Trophoblast cell (in vitro differentiated cells and primary cell): ENCODE results near the gene RAB36.
A peak's percentile ranks its signal among the peaks of the same experiment; 100 is the strongest.

ENCODE experiments used
- DNase-seq, 2 donors: peaks; one replicate each; pipeline ENCODE4 v3.0.0-alpha.2; 2016
- H2AFZ ChIP-seq: 2 replicates; pipeline ENCODE4 v1.6.1; 2013; ENCODE audit warnings: low read length, moderate library complexity, mild to moderate bottlenecking; ENCODE audit not compliant: insufficient read depth, poor library complexity
- H2AK5ac ChIP-seq: 2 replicates; pipeline ENCODE4 v1.6.1; 2013; ENCODE audit warnings: mild to moderate bottlenecking, low read length
- H2BK120ac ChIP-seq: 2 replicates; pipeline ENCODE4 v1.6.1; 2013; ENCODE audit warnings: low read length, mild to moderate bottlenecking, moderate library complexity; ENCODE audit not compliant: insufficient read depth, poor library complexity
- H2BK12ac ChIP-seq: 2 replicates; pipeline ENCODE4 v1.6.1; 2013; ENCODE audit warnings: mild to moderate bottlenecking, low read length, moderate library complexity
- H2BK5ac ChIP-seq: 2 replicates; pipeline ENCODE4 v1.6.1; 2013; ENCODE audit warnings: low read length, low read depth, moderate library complexity, mild to moderate bottlenecking; ENCODE audit not compliant: poor library complexity
- H3K14ac ChIP-seq: 2 replicates; pipeline ENCODE4 v1.6.1; 2013; ENCODE audit warnings: mild to moderate bottlenecking, low read length
- H3K18ac ChIP-seq: 2 replicates; pipeline ENCODE4 v1.6.1; 2013; ENCODE audit warnings: mild to moderate bottlenecking, low read length
- H3K23ac ChIP-seq: 2 replicates; pipeline ENCODE4 v1.6.1; 2013; ENCODE audit warnings: low read length
- H3K27ac ChIP-seq: 2 replicates; pipeline ENCODE4 v1.5.1; 2013; ENCODE audit warnings: low read depth, mild to moderate bottlenecking, inconsistent platforms, low read length, moderate library complexity
- H3K27me3 ChIP-seq: 2 replicates; pipeline ENCODE4 v1.6.1; 2013; ENCODE audit warnings: inconsistent platforms, mild to moderate bottlenecking, low read length, moderate library complexity; ENCODE audit not compliant: insufficient read depth
- H3K36me3 ChIP-seq, 2 experiments: 1 replicate in 1 of 2; 2 replicates in 1 of 2; pipeline ENCODE4 v1.6.1; 2013; ENCODE audit warnings: low read length in 2 of 2, mild to moderate bottlenecking in 2 of 2, moderate library complexity in 1 of 2; ENCODE audit not compliant: insufficient read depth in 2 of 2, control insufficient read depth in 1 of 2
- H3K4ac ChIP-seq: 2 replicates; pipeline ENCODE4 v1.6.1; 2013; ENCODE audit warnings: low read depth, mild to moderate bottlenecking, low read length, moderate library complexity
- H3K4me1 ChIP-seq, 2 experiments: 1 replicate in 1 of 2; 2 replicates in 1 of 2; pipeline ENCODE4 v1.6.1; 2013; ENCODE audit warnings: low read length in 2 of 2, mild to moderate bottlenecking in 2 of 2, moderate library complexity in 1 of 2; ENCODE audit not compliant: insufficient read depth in 2 of 2, control insufficient read depth in 1 of 2
- H3K4me2 ChIP-seq: 2 replicates; pipeline ENCODE4 v1.6.1; 2013; ENCODE audit warnings: inconsistent platforms, mild to moderate bottlenecking, low read length, moderate library complexity
- H3K4me3 ChIP-seq: 2 replicates; pipeline ENCODE4 v1.5.1; 2013; ENCODE audit warnings: mild to moderate bottlenecking, low read depth, low read length, inconsistent platforms
- H3K79me1 ChIP-seq: one replicate; pipeline ENCODE4 v1.6.1; 2013; ENCODE audit warnings: low read length
- H3K79me2 ChIP-seq: 2 replicates; pipeline ENCODE4 v1.6.1; 2013; ENCODE audit warnings: low read length, mild to moderate bottlenecking; ENCODE audit not compliant: control insufficient read depth, insufficient read depth, poor library complexity
- H3K9ac ChIP-seq: 2 replicates; pipeline ENCODE4 v1.6.1; 2013; ENCODE audit warnings: mild to moderate bottlenecking, low read length
- H3K9me3 ChIP-seq: 2 replicates; pipeline ENCODE4 v1.6.1; 2013; ENCODE audit warnings: low read depth, mild to moderate bottlenecking, control low read depth, inconsistent platforms, low read length; ENCODE audit not compliant: insufficient read depth
- H4K12ac ChIP-seq: 2 replicates; pipeline ENCODE4 v1.6.1; 2013; ENCODE audit warnings: low read depth, mild to moderate bottlenecking, low read length, moderate library complexity
- H4K8ac ChIP-seq: 2 replicates; pipeline ENCODE4 v1.6.1; 2013; ENCODE audit warnings: low read depth, mild to moderate bottlenecking, low read length, moderate library complexity
- H4K91ac ChIP-seq: one replicate; pipeline ENCODE4 v1.6.1; 2013; ENCODE audit warnings: low read depth, mild to moderate bottlenecking, low read length, moderate library complexity
- WGBS: extraction: QIAGEN DNeasy Blood & Tissue Kit; methylation state at CpG from one replicate; pipeline ENCODE4 v1.1.7; 2013; ENCODE audit warnings: missing lambda C conversion rate; ENCODE audit not compliant: insufficient read length, insufficient coverage; ENCODE audit errors: extremely low coverage; 5-methylcytosine and 5-hydroxymethylcytosine counted together

The RAB36 gene

DNA sequence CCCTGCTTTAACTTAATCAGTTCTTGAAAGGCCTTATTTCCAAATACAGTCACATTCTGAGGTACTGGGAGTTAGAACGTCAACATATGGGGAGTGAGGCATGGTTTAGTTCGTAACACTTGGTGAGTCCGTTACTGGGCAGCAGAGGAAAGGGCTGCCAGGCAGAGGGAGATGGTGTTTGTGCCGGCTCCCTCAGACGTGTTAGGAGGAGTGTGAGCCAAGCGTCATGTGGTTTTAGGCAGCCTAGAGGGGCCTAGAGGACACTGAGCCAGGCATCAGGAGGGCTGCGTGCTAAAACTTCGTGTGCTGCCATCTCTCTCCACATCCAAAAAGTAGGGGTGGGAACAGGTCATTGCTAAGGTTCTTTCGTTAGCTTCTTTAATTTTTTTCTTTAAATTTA, 45.2 kb downstream of the RAB36 start:
- Histone ChIP-seq H3K27ac (no peak overlapping the region), H4K12ac (no peak overlapping the region), H4K91ac (no peak overlapping the region)

DNA sequence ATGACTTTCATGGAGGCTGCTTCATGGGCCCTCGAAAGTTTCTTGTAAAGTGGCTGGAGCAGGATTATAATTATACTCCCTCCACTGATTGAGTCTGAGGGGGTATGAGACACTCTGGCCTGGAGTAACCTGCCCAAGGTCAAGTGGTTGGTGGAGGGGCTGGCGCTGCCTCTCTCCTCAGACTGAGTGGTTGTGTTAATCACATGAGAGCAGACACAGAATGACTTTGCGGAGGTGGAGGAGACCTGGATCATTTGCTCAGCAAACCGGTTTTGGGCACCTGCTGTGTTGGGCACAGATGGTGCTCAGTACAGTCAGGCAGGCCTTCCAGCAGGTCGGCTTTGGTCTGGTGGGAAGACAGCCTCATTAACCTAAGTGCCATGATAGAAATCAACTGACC, 46.9 kb downstream of the RAB36 start:
- H3K4ac ChIP-seq = peak overlapping the region; percentile 12
- no peak overlapping the region for H2BK5ac ChIP-seq
- DNase-seq = no peak
- no peak overlapping the region for H4K12ac ChIP-seq
- H3K27ac ChIP-seq = no peak overlapping the region
- WGBS = no CpG with 5 or more reads among the region's 5 CpGs
- H4K8ac ChIP-seq = no peak overlapping the region
- H3K4me3 ChIP-seq = no peak overlapping the region
- H3K79me2 ChIP-seq = peaks cover 16% of the 10 kb centered on the region
- no peaks in the 10 kb centered on the region for H3K27me3 ChIP-seq
- H3K4me1 ChIP-seq = peaks cover 4 to 5% of the 10 kb centered on the region in 2 experiments
- H3K14ac ChIP-seq = no peak overlapping the region
- no peak overlapping the region for H2AK5ac ChIP-seq
- H4K91ac ChIP-seq = no peak overlapping the region
- H3K79me1 ChIP-seq = no peaks in the 10 kb centered on the region
- peaks cover 16 to 29% of the 10 kb centered on the region in 2 experiments for H3K36me3 ChIP-seq
- H3K9me3 ChIP-seq = no peaks in the 10 kb centered on the region
- H2BK12ac ChIP-seq = no peak overlapping the region
- no peak overlapping the region for H2AFZ ChIP-seq
- H3K4me2 ChIP-seq = no peak overlapping the region
- H2BK120ac ChIP-seq = no peak overlapping the region
- no peak overlapping the region for H3K9ac ChIP-seq
- H3K23ac ChIP-seq = no peak overlapping the region
- H3K18ac ChIP-seq = no peak overlapping the region

More for the DNA sequence above, 45.2 kb downstream of the RAB36 start:
- Histone ChIP-seq H3K79me2 (peaks cover 21% of the 10 kb centered on the region), H3K18ac (no peak overlapping the region), H3K14ac (no peak overlapping the region), H3K9me3 (no peaks in the 10 kb centered on the region), H3K79me1 (no peaks in the 10 kb centered on the region), H2BK5ac (no peak overlapping the region), H2AFZ (no peak overlapping the region), H3K4me1 (peaks cover 4 to 5% of the 10 kb centered on the region in 2 experiments), H3K4ac (peak overlapping the region; percentile 5), H3K27me3 (no peaks in the 10 kb centered on the region), H3K23ac (no peak overlapping the region), H2BK120ac (no peak overlapping the region), H2AK5ac (no peak overlapping the region), H3K4me3 (no peak overlapping the region), H3K36me3 (peaks cover 19 to 26% of the 10 kb centered on the region in 2 experiments), H3K9ac (no peak overlapping the region), H3K4me2 (no peak overlapping the region), H2BK12ac (no peak overlapping the region), H4K8ac (no peak overlapping the region)
- no peak for DNase-seq
- WGBS = no CpG with 5 or more reads among the region's 9 CpGs

DNA sequence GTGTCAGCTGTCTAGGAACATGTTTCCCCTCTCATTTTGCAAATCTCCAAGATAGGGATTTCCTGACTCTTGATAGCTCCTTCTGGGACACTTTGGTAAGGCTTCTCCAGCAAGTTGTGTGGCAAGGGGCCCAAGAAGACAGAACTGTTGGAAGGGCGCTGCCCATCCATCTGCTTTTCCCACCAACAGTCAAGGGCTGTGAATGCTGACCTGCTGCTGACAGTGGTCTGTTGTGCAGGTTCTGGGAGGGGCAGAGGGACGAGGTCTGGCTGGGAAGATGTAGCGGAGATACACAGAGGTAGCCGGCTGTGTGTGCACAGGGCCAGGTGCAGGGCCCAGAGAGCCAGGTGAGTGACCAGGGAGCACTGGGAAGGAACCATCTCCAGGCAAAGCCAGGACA, 47.3 kb downstream of the RAB36 start:
- H2BK120ac ChIP-seq = no peak overlapping the region
- no peak overlapping the region for H2AFZ ChIP-seq
- DNase-seq = no peak
- peaks cover 16% of the 10 kb centered on the region for H3K79me2 ChIP-seq
- H3K36me3 ChIP-seq = peaks cover 16 to 29% of the 10 kb centered on the region in 2 experiments
- H2BK5ac ChIP-seq = no peak overlapping the region
- no peak overlapping the region for H4K12ac ChIP-seq
- H3K4ac ChIP-seq = peak overlapping the region; percentile 12
- no peak overlapping the region for H2BK12ac ChIP-seq
- H3K79me1 ChIP-seq = no peaks in the 10 kb centered on the region
- H3K4me1 ChIP-seq = peaks cover 4 to 5% of the 10 kb centered on the region in 2 experiments
- H3K27ac ChIP-seq = no peak overlapping the region
- H3K14ac ChIP-seq = no peak overlapping the region
- no peak overlapping the region for H2AK5ac ChIP-seq
- H3K23ac ChIP-seq = no peak overlapping the region
- H3K9me3 ChIP-seq = no peaks in the 10 kb centered on the region
- H3K4me3 ChIP-seq = no peak overlapping the region
- no peaks in the 10 kb centered on the region for H3K27me3 ChIP-seq
- WGBS = no CpG with 5 or more reads among the region's 4 CpGs
- no peak overlapping the region for H3K18ac ChIP-seq
- no peak overlapping the region for H3K9ac ChIP-seq
- no peak overlapping the region for H4K8ac ChIP-seq
- no peak overlapping the region for H4K91ac ChIP-seq
- no peak overlapping the region for H3K4me2 ChIP-seq

DNA sequence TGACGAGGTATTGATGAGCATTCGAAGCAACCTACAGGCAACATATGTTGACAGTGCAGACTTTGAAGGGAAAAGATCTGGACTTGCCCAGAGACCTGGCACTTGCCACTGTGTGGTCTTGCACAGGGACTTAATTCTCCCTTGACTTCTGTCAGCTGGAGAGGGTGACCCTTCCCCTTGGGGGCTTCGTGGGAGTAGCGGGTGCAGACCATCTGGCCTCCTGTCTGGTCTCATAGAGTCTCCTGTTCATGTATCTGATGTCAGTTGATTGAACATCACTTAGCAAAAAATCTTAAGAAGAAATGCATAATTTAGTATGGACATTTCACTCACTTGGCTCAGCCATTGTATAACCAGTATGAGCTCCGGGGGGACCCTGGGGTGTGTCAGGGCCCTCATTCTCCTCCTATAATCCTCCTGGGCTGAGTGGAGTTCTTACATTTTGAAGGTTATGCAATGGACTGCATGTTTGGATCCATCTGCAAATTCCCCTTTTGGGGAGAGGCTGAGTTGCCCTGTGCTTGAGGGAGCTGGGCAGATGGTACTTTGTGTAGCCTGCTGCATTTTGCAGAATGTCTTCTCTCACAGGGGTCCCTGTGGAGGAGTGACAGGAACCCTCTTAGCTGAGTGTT, 48.0 kb downstream of the RAB36 start:
- peaks cover 13 to 21% of the 10 kb centered on the region in 2 experiments for H3K36me3 ChIP-seq
- no peak overlapping the region for H3K4me2 ChIP-seq
- no peak overlapping the region for H2BK12ac ChIP-seq
- H2AK5ac ChIP-seq = no peak overlapping the region
- no peak overlapping the region for H3K4me3 ChIP-seq
- peak overlapping the region; percentile 44 for H3K4ac ChIP-seq
- H4K12ac ChIP-seq = no peak overlapping the region
- H3K23ac ChIP-seq = no peak overlapping the region
- H3K27ac ChIP-seq = no peak overlapping the region
- no peak overlapping the region for H4K8ac ChIP-seq
- peaks cover 0 to 4% of the 10 kb centered on the region in 2 experiments for H3K4me1 ChIP-seq
- no peaks in the 10 kb centered on the region for H3K9me3 ChIP-seq
- peak overlapping the region; percentile 57 for H3K9ac ChIP-seq
- H3K79me2 ChIP-seq = peaks cover 15% of the 10 kb centered on the region
- DNase-seq = no peak
- no peak overlapping the region for H2BK120ac ChIP-seq
- no peak overlapping the region for H2AFZ ChIP-seq
- no peak overlapping the region for H4K91ac ChIP-seq
- H3K18ac ChIP-seq = peak overlapping the region; percentile 31
- no peaks in the 10 kb centered on the region for H3K27me3 ChIP-seq
- no peak overlapping the region for H3K14ac ChIP-seq
- H2BK5ac ChIP-seq = no peak overlapping the region
- H3K79me1 ChIP-seq = no peaks in the 10 kb centered on the region
- WGBS = no CpG with 5 or more reads among the region's 5 CpGs
